HepG2 (cell line): Measurements from ENCODE around the gene NABP2. TPM values are rescaled to one million over a fixed set of nuclear protein-coding genes. Genes with fewer than 3 reads are reported as not detected.
A peak's percentile ranks its signal among the peaks of the same experiment; 100 is the strongest.

ENCODE experiments used
- MEIS1 ChIP-seq: sonication (generic); formaldehyde crosslinking; IDR thresholded peaks from 2 replicates; pipeline ENCODE4 v1.9.0; 2021; ENCODE audit warnings: mild to moderate bottlenecking, missing genetic modification reagents, moderate library complexity, borderline replicate concordance
- NKX3-1 ChIP-seq: sonication (generic); formaldehyde crosslinking; IDR thresholded peaks from 2 replicates; pipeline ENCODE4 v1.5.0; 2020; ENCODE audit warnings: missing genetic modification reagents
- SIN3A ChIP-seq: IDR thresholded peaks from 2 replicates; pipeline ENCODE4 v1.6.1; 2011; ENCODE audit warnings: low read depth, mild to moderate bottlenecking, control low read depth, low read length, borderline replicate concordance
- ZNF138 ChIP-seq: sonication (generic); formaldehyde crosslinking; IDR thresholded peaks from 2 replicates; pipeline ENCODE4 v1.5.0; 2020; ENCODE audit warnings: mild to moderate bottlenecking, low read depth, missing genetic modification reagents
- ZNF282 ChIP-seq: fragments of 450-650 bp; IDR thresholded peaks from 2 replicates; pipeline ENCODE4 v1.6.1; 2018; ENCODE audit not compliant: partially characterized antibody
- polyA plus RNA-seq, 8 experiments: library from polyadenylated mRNA; depleted of rRNA in 3 of 8; stranded (reverse) in 7 of 8; unstranded in 1 of 8; fragments of >200 nt; fragmentation: Illumina TruSeq in 4 of 8; extraction: Trizol in 4 of 8; gene quantifications; 2 replicates each; pipeline versions ENCODE4 v1.2.1 to v1.2.3, GENCODE V29; 2011 to 2016; ENCODE audit warnings: low read depth in 4 of 8, missing spikeins in 1 of 8, mixed read lengths in 1 of 8; ENCODE audit not compliant: insufficient read depth in 1 of 8
- total RNA-seq, 5 experiments: library from RNA; depleted of rRNA; stranded (reverse); fragments of >200 nt; fragmentation: Illumina TruSeq; extraction: Trizol; gene quantifications; 2 replicates each; pipeline ENCODE4 v1.2.3, GENCODE V29; 2016; ENCODE audit warnings: low read depth in 1 of 5
- TF ChIP-seq, protein P1 (sequence below): sonication (generic); formaldehyde crosslinking; IDR thresholded peaks from 2 replicates; pipeline ENCODE4 v1.8.0; 2022; ENCODE audit warnings: low read depth, missing genetic modification reagents
- TF ChIP-seq, protein P2 (sequence below): fragments of 450-650 bp; IDR thresholded peaks from 2 replicates; pipeline ENCODE4 v1.6.1; 2017; ENCODE audit warnings: mild to moderate bottlenecking
- TF ChIP-seq, protein P3 (sequence below): sonication (generic); formaldehyde crosslinking; IDR thresholded peaks from 2 replicates; pipeline ENCODE4 v1.5.0; 2020; ENCODE audit warnings: mild to moderate bottlenecking, missing genetic modification reagents, borderline replicate concordance
- TF ChIP-seq, protein P4 (sequence below): IDR thresholded peaks from 2 replicates; pipeline ENCODE4 v1.6.1; 2016; ENCODE audit warnings: low read depth, borderline replicate concordance
- TF ChIP-seq, protein P5 (sequence below): sonication (generic); formaldehyde crosslinking; IDR thresholded peaks from 2 replicates; pipeline ENCODE4 v1.4.0; 2020; ENCODE audit warnings: mild to moderate bottlenecking, missing genetic modification reagents
- TF ChIP-seq, protein P6 (sequence below): sonication (generic); formaldehyde crosslinking; IDR thresholded peaks from 2 replicates; pipeline ENCODE4 v1.8.0; 2022; ENCODE audit warnings: mild to moderate bottlenecking, missing genetic modification reagents; ENCODE audit not compliant: insufficient replicate concordance

NABP2 gene
- total and polyA plus RNA-seq, 2 of the 13 experiments (the other 11 are each of a cell fraction or from before 2014, with no cell fraction given) = 33.2 to 35.5 TPM

DNA sequence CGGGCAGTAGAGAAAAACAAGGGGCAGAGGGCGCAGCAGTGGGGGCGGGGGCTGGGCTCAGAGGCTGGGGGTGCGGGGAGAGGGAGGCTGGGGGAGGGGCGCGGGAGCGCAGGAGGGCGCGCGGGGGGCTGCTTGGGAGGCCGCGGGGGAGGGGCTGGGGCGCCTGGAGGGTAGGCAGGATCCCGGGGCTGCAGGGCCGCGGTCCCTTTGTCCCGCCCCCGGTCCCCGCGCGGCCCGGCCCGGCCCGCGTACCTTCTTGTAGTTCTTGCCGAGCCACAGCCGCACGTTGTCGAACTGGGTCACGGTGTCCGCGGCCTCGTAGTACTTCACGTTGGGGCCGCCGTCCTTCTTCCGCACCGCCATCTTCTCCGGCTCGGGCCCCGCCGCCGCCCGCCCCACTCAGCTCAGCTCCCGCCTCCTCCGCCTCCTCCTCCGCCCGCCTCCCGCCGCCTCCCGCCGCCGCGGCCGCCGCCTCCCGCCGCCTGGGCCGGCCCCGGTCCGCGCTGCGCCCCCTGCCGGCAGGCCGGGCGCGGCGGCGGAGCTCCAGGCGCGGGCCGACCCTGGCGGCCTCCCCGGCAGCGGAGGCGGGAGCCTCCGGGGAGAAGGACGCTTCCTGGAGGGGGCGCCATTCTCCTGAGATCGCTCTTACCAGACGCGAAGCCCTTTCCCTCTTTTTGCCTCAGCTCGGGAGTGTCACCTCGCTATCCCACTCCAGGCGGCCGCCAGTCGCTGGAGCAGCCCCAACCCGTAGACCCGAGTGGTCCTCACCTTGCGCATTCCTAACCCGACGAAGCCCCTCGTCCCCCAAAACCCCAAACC is 34.8 kb upstream of the NABP2 start, which contains the start of gene SMARCC2 (continued):
- TF ChIP-seq, protein P1, sequence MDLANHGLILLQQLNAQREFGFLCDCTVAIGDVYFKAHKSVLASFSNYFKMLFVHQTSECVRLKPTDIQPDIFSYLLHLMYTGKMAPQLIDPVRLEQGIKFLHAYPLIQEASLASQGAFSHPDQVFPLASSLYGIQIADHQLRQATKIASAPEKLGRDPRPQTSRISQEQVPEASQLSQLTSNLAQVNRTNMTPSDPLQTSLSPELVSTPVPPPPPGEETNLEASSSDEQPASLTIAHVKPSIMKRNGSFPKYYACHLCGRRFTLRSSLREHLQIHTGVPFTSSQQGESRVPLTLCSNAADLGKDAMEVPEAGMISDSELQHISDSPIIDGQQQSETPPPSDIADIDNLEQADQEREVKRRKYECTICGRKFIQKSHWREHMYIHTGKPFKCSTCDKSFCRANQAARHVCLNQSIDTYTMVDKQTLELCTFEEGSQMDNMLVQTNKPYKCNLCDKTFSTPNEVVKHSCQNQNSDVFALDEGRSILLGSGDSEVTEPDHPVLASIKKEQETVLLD = peak; percentile 72
- TF ChIP-seq, protein P2, sequence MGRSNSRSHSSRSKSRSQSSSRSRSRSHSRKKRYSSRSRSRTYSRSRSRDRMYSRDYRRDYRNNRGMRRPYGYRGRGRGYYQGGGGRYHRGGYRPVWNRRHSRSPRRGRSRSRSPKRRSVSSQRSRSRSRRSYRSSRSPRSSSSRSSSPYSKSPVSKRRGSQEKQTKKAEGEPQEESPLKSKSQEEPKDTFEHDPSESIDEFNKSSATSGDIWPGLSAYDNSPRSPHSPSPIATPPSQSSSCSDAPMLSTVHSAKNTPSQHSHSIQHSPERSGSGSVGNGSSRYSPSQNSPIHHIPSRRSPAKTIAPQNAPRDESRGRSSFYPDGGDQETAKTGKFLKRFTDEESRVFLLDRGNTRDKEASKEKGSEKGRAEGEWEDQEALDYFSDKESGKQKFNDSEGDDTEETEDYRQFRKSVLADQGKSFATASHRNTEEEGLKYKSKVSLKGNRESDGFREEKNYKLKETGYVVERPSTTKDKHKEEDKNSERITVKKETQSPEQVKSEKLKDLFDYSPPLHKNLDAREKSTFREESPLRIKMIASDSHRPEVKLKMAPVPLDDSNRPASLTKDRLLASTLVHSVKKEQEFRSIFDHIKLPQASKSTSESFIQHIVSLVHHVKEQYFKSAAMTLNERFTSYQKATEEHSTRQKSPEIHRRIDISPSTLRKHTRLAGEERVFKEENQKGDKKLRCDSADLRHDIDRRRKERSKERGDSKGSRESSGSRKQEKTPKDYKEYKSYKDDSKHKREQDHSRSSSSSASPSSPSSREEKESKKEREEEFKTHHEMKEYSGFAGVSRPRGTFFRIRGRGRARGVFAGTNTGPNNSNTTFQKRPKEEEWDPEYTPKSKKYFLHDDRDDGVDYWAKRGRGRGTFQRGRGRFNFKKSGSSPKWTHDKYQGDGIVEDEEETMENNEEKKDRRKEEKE = no peak
- TF ChIP-seq SIN3A = peak; percentile 48; the same call in 1 of the 2 replicates
- no peak; the same call in 1 of the 2 replicates for TF ChIP-seq NKX3-1
- TF ChIP-seq, protein P3, sequence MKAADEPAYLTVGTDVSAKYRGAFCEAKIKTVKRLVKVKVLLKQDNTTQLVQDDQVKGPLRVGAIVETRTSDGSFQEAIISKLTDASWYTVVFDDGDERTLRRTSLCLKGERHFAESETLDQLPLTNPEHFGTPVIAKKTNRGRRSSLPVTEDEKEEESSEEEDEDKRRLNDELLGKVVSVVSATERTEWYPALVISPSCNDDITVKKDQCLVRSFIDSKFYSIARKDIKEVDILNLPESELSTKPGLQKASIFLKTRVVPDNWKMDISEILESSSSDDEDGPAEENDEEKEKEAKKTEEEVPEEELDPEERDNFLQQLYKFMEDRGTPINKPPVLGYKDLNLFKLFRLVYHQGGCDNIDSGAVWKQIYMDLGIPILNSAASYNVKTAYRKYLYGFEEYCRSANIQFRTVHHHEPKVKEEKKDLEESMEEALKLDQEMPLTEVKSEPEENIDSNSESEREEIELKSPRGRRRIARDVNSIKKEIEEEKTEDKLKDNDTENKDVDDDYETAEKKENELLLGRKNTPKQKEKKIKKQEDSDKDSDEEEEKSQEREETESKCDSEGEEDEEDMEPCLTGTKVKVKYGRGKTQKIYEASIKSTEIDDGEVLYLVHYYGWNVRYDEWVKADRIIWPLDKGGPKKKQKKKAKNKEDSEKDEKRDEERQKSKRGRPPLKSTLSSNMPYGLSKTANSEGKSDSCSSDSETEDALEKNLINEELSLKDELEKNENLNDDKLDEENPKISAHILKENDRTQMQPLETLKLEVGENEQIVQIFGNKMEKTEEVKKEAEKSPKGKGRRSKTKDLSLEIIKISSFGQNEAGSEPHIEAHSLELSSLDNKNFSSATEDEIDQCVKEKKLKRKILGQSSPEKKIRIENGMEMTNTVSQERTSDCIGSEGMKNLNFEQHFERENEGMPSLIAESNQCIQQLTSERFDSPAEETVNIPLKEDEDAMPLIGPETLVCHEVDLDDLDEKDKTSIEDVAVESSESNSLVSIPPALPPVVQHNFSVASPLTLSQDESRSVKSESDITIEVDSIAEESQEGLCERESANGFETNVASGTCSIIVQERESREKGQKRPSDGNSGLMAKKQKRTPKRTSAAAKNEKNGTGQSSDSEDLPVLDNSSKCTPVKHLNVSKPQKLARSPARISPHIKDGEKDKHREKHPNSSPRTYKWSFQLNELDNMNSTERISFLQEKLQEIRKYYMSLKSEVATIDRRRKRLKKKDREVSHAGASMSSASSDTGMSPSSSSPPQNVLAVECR = peak; percentile 57; the same call in 1 of the 2 replicates
- no peak for TF ChIP-seq MEIS1 (CRISPR knock-in tag)
- TF ChIP-seq, protein P4, sequence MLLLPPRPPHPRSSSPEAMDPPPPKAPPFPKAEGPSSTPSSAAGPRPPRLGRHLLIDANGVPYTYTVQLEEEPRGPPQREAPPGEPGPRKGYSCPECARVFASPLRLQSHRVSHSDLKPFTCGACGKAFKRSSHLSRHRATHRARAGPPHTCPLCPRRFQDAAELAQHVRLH = 0 out of 2 replicates have a peak, but pooled peaks have one; percentile 23
- TF ChIP-seq, protein P5, sequence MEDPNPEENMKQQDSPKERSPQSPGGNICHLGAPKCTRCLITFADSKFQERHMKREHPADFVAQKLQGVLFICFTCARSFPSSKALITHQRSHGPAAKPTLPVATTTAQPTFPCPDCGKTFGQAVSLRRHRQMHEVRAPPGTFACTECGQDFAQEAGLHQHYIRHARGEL (CRISPR knock-in tag) = no peak
- TF ChIP-seq ZNF282 = no peak
- TF ChIP-seq ZNF138 (CRISPR knock-in tag) = no peak
- TF ChIP-seq, protein P6, sequence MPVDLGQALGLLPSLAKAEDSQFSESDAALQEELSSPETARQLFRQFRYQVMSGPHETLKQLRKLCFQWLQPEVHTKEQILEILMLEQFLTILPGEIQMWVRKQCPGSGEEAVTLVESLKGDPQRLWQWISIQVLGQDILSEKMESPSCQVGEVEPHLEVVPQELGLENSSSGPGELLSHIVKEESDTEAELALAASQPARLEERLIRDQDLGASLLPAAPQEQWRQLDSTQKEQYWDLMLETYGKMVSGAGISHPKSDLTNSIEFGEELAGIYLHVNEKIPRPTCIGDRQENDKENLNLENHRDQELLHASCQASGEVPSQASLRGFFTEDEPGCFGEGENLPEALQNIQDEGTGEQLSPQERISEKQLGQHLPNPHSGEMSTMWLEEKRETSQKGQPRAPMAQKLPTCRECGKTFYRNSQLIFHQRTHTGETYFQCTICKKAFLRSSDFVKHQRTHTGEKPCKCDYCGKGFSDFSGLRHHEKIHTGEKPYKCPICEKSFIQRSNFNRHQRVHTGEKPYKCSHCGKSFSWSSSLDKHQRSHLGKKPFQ (CRISPR knock-in tag) = peak; percentile 53
